H1 (cell line): ENCODE results near the gene KXD1. TPM values are rescaled to one million over a fixed set of nuclear protein-coding genes. Genes with fewer than 3 reads are reported as not detected.

Experiments used
- CTCF ChIA-PET: fragments of 300-600 bp; sonication (Branson Sonifier 250); formaldehyde crosslinking; loops from one replicate; lab custom pipeline; 2021; ENCODE audit not compliant: partially characterized antibody; lab: Charles Lee
- POLR2A ChIA-PET: fragments of 300-600 bp; sonication (Branson Sonifier 250); formaldehyde crosslinking; loops from one replicate; lab custom pipeline; 2021; ENCODE audit warnings: inconsistent platforms; ENCODE audit not compliant: partially characterized antibody; lab: Charles Lee
- DNase-seq, 2 experiments: peaks; one replicate each; pipeline versions ENCODE4 v3.0.0 to v3.0.0-alpha.2; 2010 to 2022; ENCODE audit warnings: low spot score in 2 of 2, low read depth in 1 of 2, mixed read lengths in 1 of 2
- FAIRE-seq: peaks from 2 replicates; lab custom pipeline; 2011; peaks lifted over from hg19 to GRCh38; lab: Jason Lieb, UNC
- H2AFZ ChIP-seq: 2 replicates; pipeline ENCODE4 v1.8.1; 2012; ENCODE audit warnings: low read length, inconsistent platforms
- H2AK5ac ChIP-seq: 2 replicates; pipeline ENCODE4 v1.6.1; 2013; ENCODE audit warnings: low read depth, low read length
- H2BK120ac ChIP-seq: replicated peaks from 2 replicates; pipeline ENCODE3; 2013; ENCODE audit warnings: low read depth, low read length, inconsistent platforms
- H2BK12ac ChIP-seq: 2 replicates; pipeline ENCODE4 v1.6.1; 2013; ENCODE audit warnings: low read depth, low read length
- H2BK15ac ChIP-seq: 2 replicates; pipeline ENCODE4 v1.6.1; 2013; ENCODE audit warnings: low read length
- H2BK20ac ChIP-seq: 2 replicates; pipeline ENCODE4 v1.6.1; 2013; ENCODE audit warnings: low read length
- H2BK5ac ChIP-seq: 2 replicates; pipeline ENCODE4 v1.6.1; 2013; ENCODE audit warnings: low read depth, low read length
- H3K14ac ChIP-seq: 2 replicates; pipeline ENCODE4 v1.6.1; 2013; ENCODE audit warnings: inconsistent platforms; ENCODE audit not compliant: insufficient read length
- H3K18ac ChIP-seq: 2 replicates; pipeline ENCODE4 v1.6.1; 2013; ENCODE audit warnings: low read length; ENCODE audit errors: extremely low read depth
- H3K23ac ChIP-seq: 2 replicates; pipeline ENCODE4 v1.6.1; 2013; ENCODE audit warnings: inconsistent platforms; ENCODE audit not compliant: insufficient read length
- H3K23me2 ChIP-seq: 2 replicates; pipeline ENCODE4 v1.6.1; 2013; ENCODE audit warnings: low read depth, low read length
- H3K27ac ChIP-seq: 2 replicates; pipeline ENCODE4 v1.6.1; 2011; ENCODE audit warnings: low read depth, low read length, inconsistent platforms
- H3K27me3 ChIP-seq, 4 experiments: replicated peaks in 1 of 4; 1 replicate in 1 of 4; 2 replicates in 3 of 4; pipeline versions ENCODE4 v1.6.1 to v1.8.1; 2011 to 2013; ENCODE audit warnings: low read length in 3 of 4, mild to moderate bottlenecking in 3 of 4, inconsistent platforms in 2 of 4, mixed read lengths in 2 of 4, moderate library complexity in 1 of 4; ENCODE audit not compliant: control insufficient read depth in 3 of 4, insufficient read depth in 3 of 4; ENCODE audit errors: extremely low read depth in 1 of 4
- H3K36me3 ChIP-seq, 4 experiments: 2 replicates each; pipeline versions ENCODE4 v1.6.1 to v1.8.1; 2011 to 2013; ENCODE audit warnings: mild to moderate bottlenecking in 4 of 4, low read length in 3 of 4, moderate library complexity in 2 of 4, control low read depth in 1 of 4, inconsistent platforms in 1 of 4; ENCODE audit not compliant: insufficient read depth in 4 of 4, control insufficient read depth in 2 of 4
- H3K4ac ChIP-seq: replicated peaks from 2 replicates; pipeline ENCODE3; 2013; ENCODE audit warnings: low read length, low read depth, mixed read lengths, inconsistent platforms; ENCODE audit not compliant: insufficient read length
- H3K4me1 ChIP-seq, 4 experiments: replicated peaks in 1 of 4; 1 replicate in 1 of 4; 2 replicates in 3 of 4; pipeline versions ENCODE4 v1.6.1 to v1.8.1; 2011 to 2013; ENCODE audit warnings: low read length in 3 of 4, inconsistent platforms in 2 of 4, mixed read lengths in 1 of 4; ENCODE audit not compliant: insufficient read depth in 4 of 4, control insufficient read depth in 3 of 4
- H3K4me2 ChIP-seq, 2 experiments: 2 replicates each; pipeline versions ENCODE4 v1.6.1 to v1.8.1; 2011 to 2013; ENCODE audit warnings: low read depth in 2 of 2, low read length in 2 of 2, control low read depth in 1 of 2, inconsistent platforms in 1 of 2, mild to moderate bottlenecking in 1 of 2; ENCODE audit not compliant: insufficient read depth in 1 of 2
- H3K4me3 ChIP-seq, 4 experiments: fragments of 200-600, 300-600 bp in 1 of 4; sonication (generic), shearing (Covaris generic), sonication (Bioruptor Twin) in 1 of 4; 2 replicates each; pipeline versions ENCODE4 v1.5.1 to v1.8.1; 2011 to 2016; ENCODE audit warnings: low read length in 4 of 4, low read depth in 3 of 4, control low read depth in 2 of 4, inconsistent platforms in 2 of 4, mild to moderate bottlenecking in 2 of 4, mixed read lengths in 1 of 4, moderate library complexity in 1 of 4; ENCODE audit not compliant: insufficient read depth in 2 of 4; ENCODE audit errors: extremely low read depth in 1 of 4
- H3K56ac ChIP-seq: replicated peaks from 2 replicates; pipeline ENCODE3; 2013; ENCODE audit warnings: low read depth, mild to moderate bottlenecking, mixed read lengths, low read length, inconsistent platforms; ENCODE audit not compliant: insufficient read length
- H3K79me1 ChIP-seq: 2 replicates; pipeline ENCODE4 v1.6.1; 2013; ENCODE audit warnings: low read depth, low read length, control low read depth
- H3K79me2 ChIP-seq, 2 experiments: 2 replicates each; pipeline versions ENCODE4 v1.6.1 to v1.8.1; 2012 to 2013; ENCODE audit warnings: low read length in 2 of 2, mild to moderate bottlenecking in 2 of 2, inconsistent platforms in 1 of 2; ENCODE audit not compliant: insufficient read depth in 2 of 2, control insufficient read depth in 1 of 2
- H3K9ac ChIP-seq, 4 experiments: replicated peaks in 1 of 4; 1 replicate in 1 of 4; 2 replicates in 3 of 4; pipeline versions ENCODE4 v1.6.1 to v1.8.1; 2011 to 2013; ENCODE audit warnings: low read depth in 3 of 4, low read length in 3 of 4, control low read depth in 2 of 4, mild to moderate bottlenecking in 2 of 4, moderate library complexity in 2 of 4, inconsistent platforms in 1 of 4; ENCODE audit errors: extremely low read depth in 1 of 4
- H3K9me3 ChIP-seq, 2 experiments: 2 replicates each; pipeline versions ENCODE4 v1.6.1 to v1.8.1; 2012 to 2013; ENCODE audit warnings: mild to moderate bottlenecking in 2 of 2, moderate library complexity in 2 of 2, control low read depth in 1 of 2, inconsistent platforms in 1 of 2, low read depth in 1 of 2, low read length in 1 of 2, mixed read lengths in 1 of 2; ENCODE audit not compliant: insufficient read depth in 2 of 2
- H4K20me1 ChIP-seq, 2 experiments: replicated peaks in 1 of 2; 2 replicates each; pipeline versions ENCODE3 to v1.8.1; 2011 to 2013; ENCODE audit warnings: inconsistent platforms in 2 of 2, low read length in 2 of 2, mild to moderate bottlenecking in 1 of 2; ENCODE audit not compliant: insufficient read depth in 2 of 2, control insufficient read depth in 1 of 2
- H4K5ac ChIP-seq: 2 replicates; pipeline ENCODE4 v1.6.1; 2013; ENCODE audit warnings: low read length, low read depth, mixed read lengths, inconsistent platforms; ENCODE audit not compliant: insufficient read length
- H4K8ac ChIP-seq: 2 replicates; pipeline ENCODE4 v1.8.0; 2013; ENCODE audit warnings: mild to moderate bottlenecking, moderate library complexity, low read length, inconsistent platforms; ENCODE audit not compliant: insufficient read depth; ENCODE audit errors: extremely low read depth
- H4K91ac ChIP-seq: replicated peaks from 2 replicates; pipeline ENCODE3; 2013; ENCODE audit warnings: low read length, mixed read lengths, inconsistent platforms; ENCODE audit not compliant: insufficient read length
- ATF3 ChIP-seq: IDR thresholded peaks from 2 replicates; pipeline ENCODE4 v1.6.1; 2011; ENCODE audit warnings: low read depth, mild to moderate bottlenecking, low read length; ENCODE audit not compliant: insufficient read depth
- CTBP2 ChIP-seq: IDR thresholded peaks from 2 replicates; pipeline ENCODE4 v1.7.0; 2011; ENCODE audit warnings: borderline replicate concordance, mild to moderate bottlenecking, moderate library complexity, mixed read lengths, low read length; ENCODE audit not compliant: insufficient read depth, insufficient read length
- EZH2 ChIP-seq: fragments of 200-600 bp; sonication (generic); IDR thresholded peaks from 2 replicates; pipeline ENCODE4 v1.7.1; 2012; ENCODE audit warnings: low read depth, mild to moderate bottlenecking, moderate library complexity, low read length, inconsistent platforms; ENCODE audit not compliant: severe bottlenecking
- MAX ChIP-seq: IDR thresholded peaks from 2 replicates; pipeline ENCODE4 v1.6.1; 2012; ENCODE audit warnings: inconsistent platforms
- NRF1 ChIP-seq: IDR thresholded peaks from 2 replicates; pipeline ENCODE4 v1.6.1; 2011; ENCODE audit warnings: mild to moderate bottlenecking, low read depth, low read length, improper control_type of control experiment
- POLR2A ChIP-seq, 2 experiments: IDR thresholded peaks; 1 replicate in 1 of 2; 2 replicates in 1 of 2; pipeline ENCODE4 v1.6.1; 2011; ENCODE audit warnings: low read depth in 2 of 2, low read length in 2 of 2, mild to moderate bottlenecking in 2 of 2; ENCODE audit errors: control extremely low read depth in 1 of 2
- RBBP5 ChIP-seq: IDR thresholded peaks from 2 replicates; pipeline ENCODE4 v1.7.1; 2012; ENCODE audit warnings: low read depth, mild to moderate bottlenecking, inconsistent platforms, low read length, moderate library complexity, borderline replicate concordance
- ZNF274 ChIP-seq: IDR thresholded peaks from 2 replicates; pipeline ENCODE4 v1.7.0; 2012; ENCODE audit warnings: low read length, borderline replicate concordance; ENCODE audit errors: extremely low read depth
- WGBS, 2 experiments: shearing (Covaris generic) in 1 of 2; methylation state at CpG; one replicate each; pipeline versions ENCODE4 v1.1.6 to v1.1.7; 2013 to 2015; ENCODE audit warnings: low lambda C conversion rate in 2 of 2, mixed read lengths in 2 of 2, inconsistent platforms in 1 of 2, low coverage in 1 of 2, missing lambda C conversion rate in 1 of 2; ENCODE audit not compliant: insufficient replicate concordance in 2 of 2, insufficient coverage in 1 of 2, insufficient read length in 1 of 2; ENCODE audit errors: extremely low coverage in 1 of 2, missing lambda C conversion rate in 1 of 2; 5-methylcytosine and 5-hydroxymethylcytosine counted together
- polyA plus RNA-seq, 7 experiments: library from polyadenylated mRNA; depleted of rRNA in 3 of 7; stranded (reverse) in 5 of 7; unstranded in 2 of 7; fragments of >200 nt in 5 of 7; fragments of 200-250 nt in 2 of 7; gene quantifications; 1 replicate in 5 of 7; 2 replicates in 1 of 7; 4 replicates in 1 of 7; pipeline versions ENCODE4 v1.2.1 to v1.2.3, GENCODE V29; 2011 to 2013; ENCODE audit warnings: missing spikeins in 2 of 7, mixed read lengths in 2 of 7
- total RNA-seq: library from RNA; stranded (reverse); fragmentation: NEBNext Ultra II Directional; extraction: Animal tissue kit (Norgen Biotek cat#: 25700); gene quantifications from 2 replicates; pipeline ENCODE4 v1.2.1, GENCODE V29; 2021

The KXD1 gene
- total and polyA plus RNA-seq, 2 of the 8 experiments (the other 6 are each of a cell fraction or from before 2014, with no cell fraction given): 115 to 267 TPM

- no peaks in the 10 kb centered on the region for H3K9me3 ChIP-seq
- FAIRE-seq (no peak), DNase-seq (no peak)
- no peak overlapping the region for H4K5ac ChIP-seq
- no peak overlapping the region for H3K18ac ChIP-seq
- H2AFZ ChIP-seq: no peak overlapping the region
- H3K9ac ChIP-seq: no peak overlapping the region
- H4K91ac ChIP-seq: no peak overlapping the region
- no peak overlapping the region for H3K4me2 ChIP-seq
- H2BK15ac ChIP-seq: no peak overlapping the region
- ChIA-PET POLR2A (interaction anchor here (0.7 to 1.0 kb wide), 2 partner anchors 25 to 45 kb away, joined by 3 to 4 read pairs; no protein-coding TSS in a partner anchor), CTCF (interaction anchor here (0.6 to 1.6 kb wide), 5 partner anchors 12 to 366 kb away, joined by 3 to 6 read pairs (median 3); no protein-coding TSS in a partner anchor)
- H3K23me2 ChIP-seq: peaks cover 15% of the 10 kb centered on the region
- no peak for TF ChIP-seq MAX
- no peak for TF ChIP-seq ZNF274
- no peak for TF ChIP-seq RBBP5
- no peak for TF ChIP-seq POLR2A (IDR thresholded peaks at IDR 0.05; ENCODE audit: control extremely low read depth in 1 of 2, low read depth in 2 of 2, low read length in 2 of 2)
- no peak for TF ChIP-seq NRF1
- no peak for TF ChIP-seq CTBP2
- TF ChIP-seq ATF3: no peak
- no peak for TF ChIP-seq EZH2
- peaks cover 3 to 22% (median 16%) of the 10 kb centered on the region in 4 experiments for H3K4me1 ChIP-seq
- H3K56ac ChIP-seq: no peak overlapping the region
- H2AK5ac ChIP-seq: no peak overlapping the region
- H2BK20ac ChIP-seq: no peak overlapping the region
- H3K4me3 ChIP-seq: no peak overlapping the region
- H2BK12ac ChIP-seq: no peak overlapping the region
- no peak overlapping the region for H4K8ac ChIP-seq
- H3K27me3 ChIP-seq: peaks cover 29 to 43% (median 39%) of the 10 kb centered on the region in 4 experiments
- H3K14ac ChIP-seq: no peak overlapping the region
- no peak overlapping the region for H2BK5ac ChIP-seq
- WGBS, 2 experiments: 83% methylated on average over 3 of the region's 3 CpGs; no CpG with 5 or more reads in 1 of the 2 experiments
- no peaks in the 10 kb centered on the region for H3K79me2 ChIP-seq
- no peak overlapping the region for H3K4ac ChIP-seq
- H3K27ac ChIP-seq: no peak overlapping the region
- H4K20me1 ChIP-seq: peaks cover 0 to 12% of the 10 kb centered on the region in 2 experiments
- H3K23ac ChIP-seq: no peak overlapping the region
- H3K79me1 ChIP-seq: no peaks in the 10 kb centered on the region
- no peak overlapping the region for H2BK120ac ChIP-seq
- H3K36me3 ChIP-seq: peaks cover 0 to 3% (median 0%) of the 10 kb centered on the region in 4 experiments; a peak in 1 of 8 replicates
These were observed 58.4 kb downstream of the KXD1 start for GRCh38 chr19:18616023-18616422.
